PC-9 (cell line): Measurements from ENCODE around the gene FLNB. TPM values are rescaled to one million over a fixed set of nuclear protein-coding genes. Genes with fewer than 3 reads are reported as not detected.

Source experiments
- BruUV-seq: library from RNA; stranded (reverse); fragments of 400-500 nt; replicated peaks from 2 replicates; lab custom pipeline; 2021; lab: Mats Ljungman, UMichigan
- CTCF ChIA-PET: fragments of 300-600 bp; sonication (Branson Sonifier 250); formaldehyde crosslinking; loops from one replicate; lab custom pipeline; 2022; ENCODE audit warnings: antibody characterized with exemption; lab: Charles Lee
- POLR2A ChIA-PET: fragments of 300-600 bp; sonication (Branson Sonifier 250); formaldehyde crosslinking; loops from one replicate; lab custom pipeline; 2022; ENCODE audit warnings: antibody characterized with exemption; ENCODE audit not compliant: unreplicated experiment; lab: Charles Lee
- DNase-seq, 2 experiments: peaks; one replicate each; pipeline versions ENCODE4 v3.0.0 to v3.0.0-alpha.2; 2015 to 2022; ENCODE audit warnings: mixed read lengths in 1 of 2
- H2AFZ ChIP-seq: fragments of 200-600 bp; sonication (generic); 2 replicates; pipeline ENCODE4 v1.8.1; 2017; ENCODE audit warnings: antibody characterized with exemption
- H3F3A ChIP-seq: fragments of 200-600 bp; sonication (generic); 2 replicates; pipeline ENCODE4 v1.8.1; 2017; ENCODE audit warnings: antibody characterized with exemption, mild to moderate bottlenecking, low read depth; ENCODE audit not compliant: insufficient read depth
- H3K27ac ChIP-seq: fragments of 200-600 bp; sonication (generic); 2 replicates; pipeline ENCODE4 v1.6.1; 2016; ENCODE audit warnings: mixed run types
- H3K27me3 ChIP-seq: fragments of 200-600 bp; sonication (generic); 2 replicates; pipeline ENCODE4 v1.6.1; 2016; ENCODE audit warnings: low read depth, mixed run types; ENCODE audit not compliant: insufficient read depth
- H3K36me3 ChIP-seq: fragments of 200-600 bp; sonication (generic); 2 replicates; pipeline ENCODE4 v1.6.1; 2016; ENCODE audit warnings: low read depth, mixed run types
- H3K4me1 ChIP-seq: fragments of 200-600 bp; sonication (generic); replicated peaks from 2 replicates; pipeline ENCODE4 v1.6.1; 2016; ENCODE audit warnings: mixed run types; ENCODE audit not compliant: insufficient read depth
- H3K4me2 ChIP-seq: fragments of 200-600 bp; sonication (generic); 2 replicates; pipeline ENCODE4 v1.6.1; 2017; ENCODE audit warnings: mixed run types
- H3K4me3 ChIP-seq: fragments of 200-600 bp; sonication (generic); 2 replicates; pipeline ENCODE4 v1.6.1; 2016; ENCODE audit warnings: mixed run types
- H3K79me2 ChIP-seq: fragments of 200-600 bp; sonication (generic); 2 replicates; pipeline ENCODE4 v1.6.1; 2017; ENCODE audit warnings: low read depth, mixed run types
- H3K9me2 ChIP-seq: fragments of 200-600 bp; sonication (generic); 2 replicates; pipeline ENCODE4 v1.8.1; 2017; ENCODE audit warnings: mild to moderate bottlenecking; ENCODE audit not compliant: insufficient read depth
- H3K9me3 ChIP-seq: fragments of 200-600 bp; sonication (generic); 2 replicates; pipeline ENCODE4 v1.8.1; 2016; ENCODE audit warnings: low read depth; ENCODE audit not compliant: insufficient read depth
- H4K20me1 ChIP-seq: fragments of 200-600 bp; sonication (generic); 2 replicates; pipeline ENCODE4 v1.8.1; 2017; ENCODE audit not compliant: insufficient read depth
- CTCF ChIP-seq: fragments of 200-600 bp; sonication (generic); conservative IDR thresholded peaks from 2 replicates; pipeline ENCODE4 v1.6.1; 2017; ENCODE audit warnings: mixed run types, antibody characterized with exemption, mild to moderate bottlenecking, moderate library complexity
- EZH2 ChIP-seq: fragments of 200-600 bp; sonication (generic); IDR thresholded peaks from 2 replicates; pipeline ENCODE4 v1.8.0; 2017; ENCODE audit warnings: antibody characterized with exemption, low read depth
- intact Hi-C: fragments of 100-400 bp; cut with micrococcal nuclease; formaldehyde crosslinking; loops from one replicate; pipeline ENCODE4 v1.10.0; 2022; ENCODE audit not compliant: unreplicated experiment
- total RNA-seq: library from RNA; stranded (reverse); gene quantifications from 2 replicates; pipeline ENCODE4 v1.2.3, GENCODE V29; 2021

Gene FLNB
- total RNA-seq, 1 experiment from 2014 or later, result 349 TPM

GRCh38 chr3:58090351-58090750 lies 82.1 kb downstream of the FLNB start:
- POLR2A ChIA-PET, result no interaction called here
- H3K4me2 ChIP-seq, result no peak overlapping the region
- H3K9me2 ChIP-seq, result no peaks in the 10 kb centered on the region
- peaks cover 21% of the 10 kb centered on the region for H4K20me1 ChIP-seq
- H3K27ac ChIP-seq, result no peak overlapping the region
- peaks cover 5% of the 10 kb centered on the region; the same call in 1 of the 2 replicates for H3K36me3 ChIP-seq
- peaks cover 9% of the 10 kb centered on the region; the same call in 1 of the 2 replicates for H3K4me1 ChIP-seq
- H3K27me3 ChIP-seq, result no peaks in the 10 kb centered on the region
- CTCF ChIA-PET, result no interaction called here
- TF ChIP-seq EZH2, result no peak
- no peak for TF ChIP-seq CTCF
- no peak overlapping the region for H2AFZ ChIP-seq
- no peak overlapping the region for H3K4me3 ChIP-seq
- peaks cover 54% of the 10 kb centered on the region for H3K79me2 ChIP-seq
- peaks cover 48% of the 10 kb centered on the region for H3F3A ChIP-seq
- intact Hi-C loops, result loop anchor here (5.0 kb wide), 2 partner anchors 83 to 133 kb away; partner anchors contain the start of gene FLNB
- no TSS peak for BruUV-seq
- DNase-seq, result no peak
- no peaks in the 10 kb centered on the region for H3K9me3 ChIP-seq

GRCh38 chr3:58092521-58092920 lies 84.3 kb downstream of the FLNB start:
- Histone ChIP-seq H3K4me2 (no peak overlapping the region), H3K9me3 (no peaks in the 10 kb centered on the region), H3K4me1 (peaks cover 7% of the 10 kb centered on the region; the same call in 1 of the 2 replicates), H3K4me3 (no peak overlapping the region), H4K20me1 (peaks cover 36% of the 10 kb centered on the region), H2AFZ (no peak overlapping the region), H3K79me2 (peaks cover 53% of the 10 kb centered on the region), H3K27ac (peak overlapping the region; percentile 62; the same call in 1 of the 2 replicates), H3K9me2 (no peaks in the 10 kb centered on the region), H3K27me3 (no peaks in the 10 kb centered on the region), H3K36me3 (peaks cover 15% of the 10 kb centered on the region), H3F3A (peaks cover 43% of the 10 kb centered on the region)
- no peak for DNase-seq
- ChIA-PET CTCF (no interaction called here), POLR2A (no interaction called here)
- intact Hi-C loops, result loop anchor here (2.0 to 5.0 kb wide), 3 partner anchors 40 to 135 kb away; partner anchors contain the start of gene FLNB
- BruUV-seq, result no TSS peak
- TF ChIP-seq CTCF (no peak), EZH2 (no peak)

GRCh38 chr3:58093574-58094195 lies 85.5 kb downstream of the FLNB start:
- ChIA-PET CTCF (interaction anchor here (0.7 kb wide), 2 partner anchors 110 to 178 kb away, joined by 4 to 5 read pairs; no protein-coding TSS in a partner anchor), POLR2A (interaction anchor here (0.6 kb wide), 2 partner anchors 27 to 68 kb away, joined by 5 to 9 read pairs; no protein-coding TSS in a partner anchor)
- no peaks in the 10 kb centered on the region for H3K27me3 ChIP-seq
- no peak overlapping the region for H3K4me2 ChIP-seq
- H3K79me2 ChIP-seq, result peaks cover 48% of the 10 kb centered on the region
- no peak overlapping the region for H2AFZ ChIP-seq
- peaks cover 33% of the 10 kb centered on the region for H4K20me1 ChIP-seq
- no peaks in the 10 kb centered on the region for H3K9me3 ChIP-seq
- BruUV-seq, result no TSS peak
- peaks cover 7% of the 10 kb centered on the region; the same call in 1 of the 2 replicates for H3K4me1 ChIP-seq
- intact Hi-C loops, result loop anchor here (1.0 to 5.0 kb wide), 4 partner anchors 41 to 136 kb away; partner anchors contain the start of gene FLNB
- H3F3A ChIP-seq, result peaks cover 39% of the 10 kb centered on the region
- no peak for TF ChIP-seq CTCF
- peak; percentile 67 to 94 for DNase-seq
- H3K36me3 ChIP-seq, result peaks cover 22% of the 10 kb centered on the region
- H3K9me2 ChIP-seq, result no peaks in the 10 kb centered on the region
- H3K27ac ChIP-seq, result peak overlapping the region; percentile 62
- no peak overlapping the region for H3K4me3 ChIP-seq
